K562 (cell line): ENCODE results near the gene HMGCL. TPM values are rescaled to one million over a fixed set of nuclear protein-coding genes. Genes with fewer than 3 reads are reported as not detected.

Experiments
- ATF1 ChIP-seq, 2 experiments: fragments of 450-650 bp in 1 of 2; IDR thresholded peaks; 2 replicates each; pipeline ENCODE4 v1.6.1; 2016; ENCODE audit warnings: missing compliant biosample characterization in 1 of 2, missing genetic modification characterization in 1 of 2
- CEBPB ChIP-seq: fragments of 450-650 bp; IDR thresholded peaks from 2 replicates; pipeline ENCODE4 v1.6.1; 2016; ENCODE audit warnings: missing genetic modification characterization, missing compliant biosample characterization
- CREBBP ChIP-seq: IDR thresholded peaks from one replicate; pipeline ENCODE4 v1.6.1; 2012; ENCODE audit warnings: low read depth, mild to moderate bottlenecking, control low read depth, inconsistent platforms, low read length
- DPF2 ChIP-seq: fragments of 450-650 bp; IDR thresholded peaks from 2 replicates; pipeline ENCODE4 v1.6.1; 2016
- ERF ChIP-seq: fragments of 450-650 bp; formaldehyde crosslinking; IDR thresholded peaks from 2 replicates; pipeline ENCODE4 v1.4.0; 2020; ENCODE audit warnings: mild to moderate bottlenecking, mixed read lengths
- HLTF ChIP-seq: fragments of 450-650 bp; IDR thresholded peaks from 2 replicates; pipeline ENCODE4 v1.6.1; 2016
- MAFK ChIP-seq: IDR thresholded peaks from 2 replicates; pipeline ENCODE4 v1.6.1; 2011; ENCODE audit warnings: low read length, improper control_type of control experiment
- RBFOX2 ChIP-seq: fragments of 200-400 bp; formaldehyde crosslinking; IDR thresholded peaks from 2 replicates; pipeline ENCODE4 v1.6.1; 2017; ENCODE audit warnings: low read depth, mild to moderate bottlenecking, low read length, moderate library complexity
- SMARCA4 ChIP-seq: fragments of 450-650 bp; IDR thresholded peaks from 2 replicates; pipeline ENCODE4 v1.6.1; 2016
- TAF7 ChIP-seq: fragments of 450-650 bp; IDR thresholded peaks from 2 replicates; pipeline ENCODE4 v1.6.1; 2016; ENCODE audit warnings: missing genetic modification characterization, missing compliant biosample characterization
- ZBTB7A ChIP-seq: IDR thresholded peaks from 2 replicates; pipeline ENCODE4 v1.6.1; 2011; ENCODE audit warnings: low read depth, mild to moderate bottlenecking, low read length, moderate library complexity, borderline replicate concordance; ENCODE audit not compliant: control insufficient read depth
- ZFP1 ChIP-seq: fragments of 450-650 bp; formaldehyde crosslinking; IDR thresholded peaks from 2 replicates; pipeline ENCODE4 v1.4.0; 2020; ENCODE audit warnings: mild to moderate bottlenecking, mixed read lengths
- ZNF507 ChIP-seq: conservative IDR thresholded peaks from 2 replicates; pipeline ENCODE4 v1.6.1; 2017; ENCODE audit warnings: missing genetic modification characterization, missing compliant biosample characterization
- polyA plus RNA-seq, 8 experiments: library from polyadenylated mRNA; depleted of rRNA in 4 of 8; stranded (reverse) in 5 of 8; unstranded in 3 of 8; fragments of >200 nt; fragmentation: Nextera tagmentation in 2 of 8; fragmentation: Illumina TruSeq in 1 of 8; extraction: Ambion mirVana in 2 of 8; extraction: Trizol in 1 of 8; gene quantifications; 2 replicates each; pipeline versions ENCODE4 v1.2.1 to v1.2.3, GENCODE V29; 2011 to 2014; ENCODE audit warnings: inconsistent platforms in 1 of 8, missing spikeins in 1 of 8
- total RNA-seq, 7 experiments: library from RNA; depleted of rRNA in 6 of 7; stranded (reverse); fragments of >200 nt in 6 of 7; fragmentation: Illumina TruSeq in 2 of 7; extraction: Trizol in 2 of 7; gene quantifications; 2 replicates each; pipeline versions ENCODE4 v1.2.1 to v1.2.3, GENCODE V29; 2011 to 2021; ENCODE audit warnings: low replicate concordance in 1 of 7
- TF ChIP-seq, protein P1 (sequence below): conservative IDR thresholded peaks from 2 replicates; pipeline ENCODE4 v1.6.1; 2011; ENCODE audit warnings: low read depth, mild to moderate bottlenecking, low read length; ENCODE audit not compliant: control insufficient read depth
- TF ChIP-seq, protein P2 (sequence below): sonication (generic); formaldehyde crosslinking; IDR thresholded peaks from 2 replicates; pipeline ENCODE4 v1.4.0; 2020; ENCODE audit warnings: mild to moderate bottlenecking, missing genetic modification reagents
- TF ChIP-seq, protein P3 (sequence below): fragments of 250-450 bp; sonication (Bioruptor Pico); IDR thresholded peaks from 2 replicates; pipeline ENCODE4 v1.5.0; 2022; ENCODE audit warnings: mild to moderate bottlenecking
- TF ChIP-seq, protein P4 (sequence below), 3 experiments: IDR thresholded peaks in 2 of 3; conservative IDR thresholded peaks in 1 of 3; 2 replicates each; pipeline ENCODE4 v1.5.1; 2011 to 2012; ENCODE audit warnings: low read length in 3 of 3, mild to moderate bottlenecking in 3 of 3, control low read depth in 2 of 3, improper control_type of control experiment in 1 of 3, inconsistent platforms in 1 of 3, low read depth in 1 of 3, mixed read lengths in 1 of 3, moderate library complexity in 1 of 3; ENCODE audit not compliant: insufficient read depth in 2 of 3
- TF ChIP-seq, protein P5 (sequence below), 2 experiments: fragments of 450-650 bp in 1 of 2; sonication (generic) in 1 of 2; formaldehyde crosslinking in 1 of 2; IDR thresholded peaks in 1 of 2; conservative IDR thresholded peaks in 1 of 2; 2 replicates each; pipeline versions ENCODE4 v1.6.1 to v1.8.1; 2016 to 2023; ENCODE audit warnings: mild to moderate bottlenecking in 2 of 2, moderate library complexity in 2 of 2, inconsistent platforms in 1 of 2, missing genetic modification reagents in 1 of 2

HMGCL gene
- total and polyA plus RNA-seq, 9 of the 15 experiments (the other 6 are each of a cell fraction or from before 2014, with no cell fraction given), result 18.0 to 82.2 (median 24.2) TPM

DNA sequence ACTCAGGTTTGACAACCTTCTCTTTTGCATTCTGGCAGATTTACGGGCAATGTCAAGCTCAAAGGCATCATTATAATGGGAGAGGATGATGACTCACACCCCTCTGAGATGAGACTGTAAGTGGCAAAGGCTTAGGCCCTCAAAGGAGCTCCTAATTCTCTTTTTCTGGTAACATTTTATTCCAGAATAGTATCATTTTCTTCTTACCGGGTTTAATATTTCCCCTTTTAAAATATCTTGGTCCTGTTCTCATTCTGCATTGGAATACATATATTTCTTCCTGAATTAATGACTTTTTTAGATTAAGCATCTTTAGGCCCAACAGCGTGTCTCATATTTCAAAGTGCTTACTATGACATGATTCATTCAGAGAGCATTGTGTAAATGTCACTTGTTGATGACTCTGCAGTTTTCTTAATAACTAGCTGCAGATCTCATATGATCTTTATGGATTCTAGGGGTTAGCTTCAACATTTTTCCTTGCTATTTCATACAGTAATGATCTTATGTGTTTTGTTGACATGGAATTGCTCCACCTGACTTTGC is 45.3 kb downstream of the HMGCL start (continued):
- TF ChIP-seq SMARCA4, result peak; percentile 81
- TF ChIP-seq, protein P1, sequence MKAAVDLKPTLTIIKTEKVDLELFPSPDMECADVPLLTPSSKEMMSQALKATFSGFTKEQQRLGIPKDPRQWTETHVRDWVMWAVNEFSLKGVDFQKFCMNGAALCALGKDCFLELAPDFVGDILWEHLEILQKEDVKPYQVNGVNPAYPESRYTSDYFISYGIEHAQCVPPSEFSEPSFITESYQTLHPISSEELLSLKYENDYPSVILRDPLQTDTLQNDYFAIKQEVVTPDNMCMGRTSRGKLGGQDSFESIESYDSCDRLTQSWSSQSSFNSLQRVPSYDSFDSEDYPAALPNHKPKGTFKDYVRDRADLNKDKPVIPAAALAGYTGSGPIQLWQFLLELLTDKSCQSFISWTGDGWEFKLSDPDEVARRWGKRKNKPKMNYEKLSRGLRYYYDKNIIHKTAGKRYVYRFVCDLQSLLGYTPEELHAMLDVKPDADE, result no peak
- peak; percentile 41 for TF ChIP-seq RBFOX2
- no peak for TF ChIP-seq ZFP1 (CRISPR knock-in tag)
- TF ChIP-seq, protein P2, sequence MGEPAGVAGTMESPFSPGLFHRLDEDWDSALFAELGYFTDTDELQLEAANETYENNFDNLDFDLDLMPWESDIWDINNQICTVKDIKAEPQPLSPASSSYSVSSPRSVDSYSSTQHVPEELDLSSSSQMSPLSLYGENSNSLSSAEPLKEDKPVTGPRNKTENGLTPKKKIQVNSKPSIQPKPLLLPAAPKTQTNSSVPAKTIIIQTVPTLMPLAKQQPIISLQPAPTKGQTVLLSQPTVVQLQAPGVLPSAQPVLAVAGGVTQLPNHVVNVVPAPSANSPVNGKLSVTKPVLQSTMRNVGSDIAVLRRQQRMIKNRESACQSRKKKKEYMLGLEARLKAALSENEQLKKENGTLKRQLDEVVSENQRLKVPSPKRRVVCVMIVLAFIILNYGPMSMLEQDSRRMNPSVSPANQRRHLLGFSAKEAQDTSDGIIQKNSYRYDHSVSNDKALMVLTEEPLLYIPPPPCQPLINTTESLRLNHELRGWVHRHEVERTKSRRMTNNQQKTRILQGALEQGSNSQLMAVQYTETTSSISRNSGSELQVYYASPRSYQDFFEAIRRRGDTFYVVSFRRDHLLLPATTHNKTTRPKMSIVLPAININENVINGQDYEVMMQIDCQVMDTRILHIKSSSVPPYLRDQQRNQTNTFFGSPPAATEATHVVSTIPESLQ, result no peak
- TF ChIP-seq ATF1 (CRISPR knock-in tag; IDR thresholded peaks at IDR 0.05), result no peak
- peak; percentile 30; the same call in 1 of the 2 replicates for TF ChIP-seq ATF1 (tag; IDR thresholded peaks at IDR 0.05)
- TF ChIP-seq TAF7 (tag), result no peak
- TF ChIP-seq, protein P3, sequence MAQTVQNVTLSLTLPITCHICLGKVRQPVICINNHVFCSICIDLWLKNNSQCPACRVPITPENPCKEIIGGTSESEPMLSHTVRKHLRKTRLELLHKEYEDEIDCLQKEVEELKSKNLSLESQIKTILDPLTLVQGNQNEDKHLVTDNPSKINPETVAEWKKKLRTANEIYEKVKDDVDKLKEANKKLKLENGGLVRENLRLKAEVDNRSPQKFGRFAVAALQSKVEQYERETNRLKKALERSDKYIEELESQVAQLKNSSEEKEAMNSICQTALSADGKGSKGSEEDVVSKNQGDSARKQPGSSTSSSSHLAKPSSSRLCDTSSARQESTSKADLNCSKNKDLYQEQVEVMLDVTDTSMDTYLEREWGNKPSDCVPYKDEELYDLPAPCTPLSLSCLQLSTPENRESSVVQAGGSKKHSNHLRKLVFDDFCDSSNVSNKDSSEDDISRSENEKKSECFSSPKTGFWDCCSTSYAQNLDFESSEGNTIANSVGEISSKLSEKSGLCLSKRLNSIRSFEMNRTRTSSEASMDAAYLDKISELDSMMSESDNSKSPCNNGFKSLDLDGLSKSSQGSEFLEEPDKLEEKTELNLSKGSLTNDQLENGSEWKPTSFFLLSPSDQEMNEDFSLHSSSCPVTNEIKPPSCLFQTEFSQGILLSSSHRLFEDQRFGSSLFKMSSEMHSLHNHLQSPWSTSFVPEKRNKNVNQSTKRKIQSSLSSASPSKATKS (CRISPR knock-in tag), result 0 out of 2 replicates have a peak, but pooled peaks have one; percentile 50
- no peak for TF ChIP-seq ZBTB7A
- TF ChIP-seq DPF2, result peak; percentile 88
- TF ChIP-seq, protein P4, sequence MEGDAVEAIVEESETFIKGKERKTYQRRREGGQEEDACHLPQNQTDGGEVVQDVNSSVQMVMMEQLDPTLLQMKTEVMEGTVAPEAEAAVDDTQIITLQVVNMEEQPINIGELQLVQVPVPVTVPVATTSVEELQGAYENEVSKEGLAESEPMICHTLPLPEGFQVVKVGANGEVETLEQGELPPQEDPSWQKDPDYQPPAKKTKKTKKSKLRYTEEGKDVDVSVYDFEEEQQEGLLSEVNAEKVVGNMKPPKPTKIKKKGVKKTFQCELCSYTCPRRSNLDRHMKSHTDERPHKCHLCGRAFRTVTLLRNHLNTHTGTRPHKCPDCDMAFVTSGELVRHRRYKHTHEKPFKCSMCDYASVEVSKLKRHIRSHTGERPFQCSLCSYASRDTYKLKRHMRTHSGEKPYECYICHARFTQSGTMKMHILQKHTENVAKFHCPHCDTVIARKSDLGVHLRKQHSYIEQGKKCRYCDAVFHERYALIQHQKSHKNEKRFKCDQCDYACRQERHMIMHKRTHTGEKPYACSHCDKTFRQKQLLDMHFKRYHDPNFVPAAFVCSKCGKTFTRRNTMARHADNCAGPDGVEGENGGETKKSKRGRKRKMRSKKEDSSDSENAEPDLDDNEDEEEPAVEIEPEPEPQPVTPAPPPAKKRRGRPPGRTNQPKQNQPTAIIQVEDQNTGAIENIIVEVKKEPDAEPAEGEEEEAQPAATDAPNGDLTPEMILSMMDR (IDR thresholded peaks at IDR 0.05 in 2 of 3, conservative IDR thresholded peaks at IDR 0.05 in 1 of 3; ENCODE audit: insufficient read depth in 2 of 3, low read depth in 1 of 3, low read length in 3 of 3), result no peak
- TF ChIP-seq ZNF507 (tag), result no peak
- peak; percentile 86 for TF ChIP-seq CEBPB (tag)
- TF ChIP-seq HLTF, result no peak
- no peak for TF ChIP-seq CREBBP
- TF ChIP-seq MAFK, result peak; percentile 98
- TF ChIP-seq, protein P5, sequence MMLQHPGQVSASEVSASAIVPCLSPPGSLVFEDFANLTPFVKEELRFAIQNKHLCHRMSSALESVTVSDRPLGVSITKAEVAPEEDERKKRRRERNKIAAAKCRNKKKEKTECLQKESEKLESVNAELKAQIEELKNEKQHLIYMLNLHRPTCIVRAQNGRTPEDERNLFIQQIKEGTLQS (IDR thresholded peaks at IDR 0.05), result peak; percentile 93
- TF ChIP-seq, protein P5 (CRISPR knock-in tag; conservative IDR thresholded peaks at IDR 0.05), result no peak
- no peak for TF ChIP-seq ERF
